Islet precursor cell (in vitro differentiated cells): Measurements from ENCODE around the gene CXXC5.

ENCODE experiments used
- DNase-seq: peaks from one replicate; pipeline ENCODE4 v3.0.0-alpha.2; 2018

The CXXC5 gene

GRCh38 chr5:139638736-139639618 is 9.2 kb upstream of the CXXC5 start:
- DNase-seq: no peak

GRCh38 chr5:139639619-139640380 is 8.3 kb upstream of the CXXC5 start:
- no peak for DNase-seq

- peak; percentile 51 for DNase-seq
Measured at GRCh38 chr5:139640421-139641115, 7.6 kb upstream of the CXXC5 start.

GRCh38 chr5:139641116-139642080 is 6.8 kb upstream of the CXXC5 start:
- peak; percentile 53 for DNase-seq

GRCh38 chr5:139642213-139642612 is 5.9 kb upstream of the CXXC5 start:
- DNase-seq: no peak

GRCh38 chr5:139642891-139643871 is 5.0 kb upstream of the CXXC5 start:
- DNase-seq: peak; percentile 88

GRCh38 chr5:139644001-139644456 is 4.1 kb upstream of the CXXC5 start:
- peak; percentile 27 for DNase-seq

- peak; percentile 37 for DNase-seq
Measured at GRCh38 chr5:139644646-139645429, 3.3 kb upstream of the CXXC5 start.

GRCh38 chr5:139645430-139645871 is 2.7 kb upstream of the CXXC5 start:
- DNase-seq: peak; percentile 33

GRCh38 chr5:139646111-139646510 is 2.0 kb upstream of the CXXC5 start:
- DNase-seq: peak; percentile 47

- DNase-seq: peak; percentile 80
Measured at GRCh38 chr5:139646912-139647505, 1.1 kb upstream of the CXXC5 start.

- DNase-seq: peak; percentile 60
Measured at GRCh38 chr5:139647506-139648204, 494 bp upstream of the CXXC5 start.

- no peak for DNase-seq
Measured at GRCh38 chr5:139649082-139649991, 1.2 kb downstream of the CXXC5 start.

- peak; percentile 87 for DNase-seq
Measured at GRCh38 chr5:139650031-139650688, 2.0 kb downstream of the CXXC5 start.

GRCh38 chr5:139650689-139651042 is 2.5 kb downstream of the CXXC5 start:
- no peak for DNase-seq

- peak; percentile 91 for DNase-seq
Measured at GRCh38 chr5:139651043-139651834, 3.1 kb downstream of the CXXC5 start.
